ENCODE results near the gene NPBWR2.

DNA sequence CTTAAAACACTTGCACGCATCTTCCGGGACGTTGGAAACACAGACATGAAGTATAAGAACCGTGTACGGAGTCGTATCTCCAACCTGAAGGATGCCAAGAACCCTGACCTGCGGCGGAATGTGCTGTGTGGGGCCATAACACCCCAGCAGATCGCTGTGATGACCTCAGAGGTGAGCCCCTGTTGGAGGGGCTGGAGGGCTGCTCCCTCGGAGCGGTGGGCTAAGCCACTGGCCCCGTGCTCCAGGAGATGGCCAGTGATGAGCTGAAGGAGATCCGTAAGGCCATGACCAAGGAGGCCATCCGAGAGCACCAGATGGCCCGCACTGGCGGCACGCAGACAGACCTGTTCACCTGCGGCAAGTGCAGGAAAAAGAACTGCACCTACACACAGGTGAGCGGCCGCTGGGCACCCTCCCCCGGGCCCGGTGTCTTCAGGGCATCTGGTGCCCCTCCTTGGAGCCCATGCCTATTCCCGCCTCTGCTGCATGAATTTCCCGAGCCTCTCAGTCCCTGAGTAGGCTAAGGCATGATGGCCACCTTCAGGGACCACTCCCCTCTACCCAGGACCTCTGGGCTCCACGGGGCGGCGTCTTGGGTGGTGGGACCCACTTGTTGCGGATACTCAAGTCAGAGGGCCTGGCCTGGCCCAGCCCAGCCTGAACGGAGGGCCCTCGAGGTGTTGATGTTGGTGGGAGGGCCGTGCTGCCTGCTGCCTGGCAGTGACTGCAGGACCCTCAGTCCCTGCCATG is 36.9 kb downstream of the NPBWR2 start:
- TF ChIP-seq, protein P1, sequence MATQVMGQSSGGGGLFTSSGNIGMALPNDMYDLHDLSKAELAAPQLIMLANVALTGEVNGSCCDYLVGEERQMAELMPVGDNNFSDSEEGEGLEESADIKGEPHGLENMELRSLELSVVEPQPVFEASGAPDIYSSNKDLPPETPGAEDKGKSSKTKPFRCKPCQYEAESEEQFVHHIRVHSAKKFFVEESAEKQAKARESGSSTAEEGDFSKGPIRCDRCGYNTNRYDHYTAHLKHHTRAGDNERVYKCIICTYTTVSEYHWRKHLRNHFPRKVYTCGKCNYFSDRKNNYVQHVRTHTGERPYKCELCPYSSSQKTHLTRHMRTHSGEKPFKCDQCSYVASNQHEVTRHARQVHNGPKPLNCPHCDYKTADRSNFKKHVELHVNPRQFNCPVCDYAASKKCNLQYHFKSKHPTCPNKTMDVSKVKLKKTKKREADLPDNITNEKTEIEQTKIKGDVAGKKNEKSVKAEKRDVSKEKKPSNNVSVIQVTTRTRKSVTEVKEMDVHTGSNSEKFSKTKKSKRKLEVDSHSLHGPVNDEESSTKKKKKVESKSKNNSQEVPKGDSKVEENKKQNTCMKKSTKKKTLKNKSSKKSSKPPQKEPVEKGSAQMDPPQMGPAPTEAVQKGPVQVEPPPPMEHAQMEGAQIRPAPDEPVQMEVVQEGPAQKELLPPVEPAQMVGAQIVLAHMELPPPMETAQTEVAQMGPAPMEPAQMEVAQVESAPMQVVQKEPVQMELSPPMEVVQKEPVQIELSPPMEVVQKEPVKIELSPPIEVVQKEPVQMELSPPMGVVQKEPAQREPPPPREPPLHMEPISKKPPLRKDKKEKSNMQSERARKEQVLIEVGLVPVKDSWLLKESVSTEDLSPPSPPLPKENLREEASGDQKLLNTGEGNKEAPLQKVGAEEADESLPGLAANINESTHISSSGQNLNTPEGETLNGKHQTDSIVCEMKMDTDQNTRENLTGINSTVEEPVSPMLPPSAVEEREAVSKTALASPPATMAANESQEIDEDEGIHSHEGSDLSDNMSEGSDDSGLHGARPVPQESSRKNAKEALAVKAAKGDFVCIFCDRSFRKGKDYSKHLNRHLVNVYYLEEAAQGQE (IDR thresholded peaks at IDR 0.05; ENCODE audit: low read depth, low read length) = no peak
- TF ChIP-seq CTCF (IDR thresholded peaks at IDR 0.05) = no peak
- TF ChIP-seq ELF1 (IDR thresholded peaks at IDR 0.05) = no peak
- no peak for TF ChIP-seq TCF12 (IDR thresholded peaks at IDR 0.05)
- TF ChIP-seq EZH2phosphoT487 (IDR thresholded peaks at IDR 0.05; ENCODE audit: borderline replicate concordance, low read depth) = no peak
- no peak for TF ChIP-seq EP300 (IDR thresholded peaks at IDR 0.05; ENCODE audit: borderline replicate concordance in 1 of 2, low read depth in 1 of 2, low read length in 1 of 2)
- TF ChIP-seq NRF1 (IDR thresholded peaks at IDR 0.05; ENCODE audit: low read depth, low read length) = no peak
- TF ChIP-seq TEAD4 (IDR thresholded peaks at IDR 0.05; ENCODE audit: borderline replicate concordance, insufficient read depth) = no peak
- no peak for TF ChIP-seq SMC3 (IDR thresholded peaks at IDR 0.05; ENCODE audit: low read depth, low read length)
- TF ChIP-seq, protein P2, sequence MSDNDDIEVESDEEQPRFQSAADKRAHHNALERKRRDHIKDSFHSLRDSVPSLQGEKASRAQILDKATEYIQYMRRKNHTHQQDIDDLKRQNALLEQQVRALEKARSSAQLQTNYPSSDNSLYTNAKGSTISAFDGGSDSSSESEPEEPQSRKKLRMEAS (IDR thresholded peaks at IDR 0.05; ENCODE audit: low read depth) = no peak
- no peak for TF ChIP-seq ZBTB33 (IDR thresholded peaks at IDR 0.05; ENCODE audit: borderline replicate concordance, low read depth)
- no peak for TF ChIP-seq FOSL2 (IDR thresholded peaks at IDR 0.05; ENCODE audit: borderline replicate concordance, low read depth)

All from SK-N-SH (cell line).